Skin of body (tissue), 2 donors: ENCODE measurements around the gene RNU7-1. TPM values are rescaled to one million over a fixed set of nuclear protein-coding genes. Genes with fewer than 3 reads are reported as not detected.

ENCODE experiments used
- DNase-seq: peaks from one replicate; lab custom pipeline; 2025; lab: John Stamatoyannopoulos, UW
- total RNA-seq: library from RNA; depleted of rRNA; stranded (reverse); fragments of >200 nt; gene quantifications from one replicate; pipeline ENCODE4 v1.2.3, GENCODE V29; 2014

Gene RNU7-1
- total RNA-seq, 1 donor from 2014 or later = not detected

DNA sequence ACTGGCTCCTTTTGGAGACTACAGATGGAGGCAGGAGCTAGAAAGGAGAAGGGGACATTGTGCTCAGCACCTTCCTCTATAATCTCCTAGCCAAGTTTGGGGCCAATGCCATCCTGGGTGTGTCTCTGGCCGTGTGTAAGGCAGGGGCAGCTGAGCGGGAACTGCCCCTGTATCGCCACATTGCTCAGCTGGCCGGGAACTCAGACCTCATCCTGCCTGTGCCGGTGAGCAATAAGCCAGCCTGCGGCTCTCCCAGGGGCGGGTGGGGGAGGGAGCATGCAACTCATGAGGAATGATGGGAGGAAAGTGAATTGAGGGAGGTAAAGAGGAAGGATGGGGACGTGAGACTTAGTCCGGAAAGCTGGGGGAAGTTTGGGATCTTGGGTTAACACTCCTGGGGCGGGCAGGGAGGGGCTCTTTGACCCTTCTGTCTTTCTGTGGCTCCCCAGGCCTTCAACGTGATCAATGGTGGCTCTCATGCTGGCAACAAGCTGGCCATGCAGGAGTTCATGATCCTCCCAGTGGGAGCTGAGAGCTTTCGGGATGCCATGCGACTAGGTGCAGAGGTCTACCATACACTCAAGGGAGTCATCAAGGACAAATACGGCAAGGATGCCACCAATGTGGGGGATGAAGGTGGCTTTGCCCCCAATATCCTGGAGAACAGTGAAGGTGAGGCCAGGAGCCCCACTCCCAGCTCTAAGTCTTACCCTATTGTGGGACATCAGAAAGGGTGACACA, 26.0 kb upstream of the RNU7-1 start:
- no peak for DNase-seq

DNA sequence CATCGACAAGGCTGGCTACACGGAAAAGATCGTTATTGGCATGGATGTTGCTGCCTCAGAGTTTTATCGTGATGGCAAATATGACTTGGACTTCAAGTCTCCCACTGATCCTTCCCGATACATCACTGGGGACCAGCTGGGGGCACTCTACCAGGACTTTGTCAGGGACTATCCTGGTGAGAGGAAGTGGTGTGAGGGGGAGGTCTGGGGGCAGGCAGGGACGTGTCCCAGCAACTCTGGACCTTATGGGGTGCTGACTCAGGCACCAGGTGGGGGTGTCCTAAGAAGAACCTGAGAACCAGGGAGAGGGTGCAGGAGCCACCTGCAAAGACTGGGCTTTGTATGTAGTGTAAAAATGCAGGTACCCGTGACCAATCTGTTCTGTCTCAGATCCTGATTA, 24.0 kb upstream of the RNU7-1 start:
- DNase-seq = no peak

DNA sequence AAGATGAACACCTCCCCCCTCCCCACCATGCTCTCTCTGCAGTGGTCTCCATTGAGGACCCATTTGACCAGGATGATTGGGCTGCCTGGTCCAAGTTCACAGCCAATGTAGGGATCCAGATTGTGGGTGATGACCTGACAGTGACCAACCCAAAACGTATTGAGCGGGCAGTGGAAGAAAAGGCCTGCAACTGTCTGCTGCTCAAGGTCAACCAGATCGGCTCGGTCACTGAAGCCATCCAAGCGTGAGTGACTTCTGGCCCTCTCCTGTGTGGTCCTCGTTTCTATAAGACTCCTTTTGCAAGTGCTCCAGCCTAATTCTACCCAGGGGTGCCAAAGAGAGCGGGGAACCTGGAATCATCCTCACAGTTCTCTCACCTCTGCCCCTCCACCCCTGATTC, 22.1 kb upstream of the RNU7-1 start:
- no peak for DNase-seq

DNA sequence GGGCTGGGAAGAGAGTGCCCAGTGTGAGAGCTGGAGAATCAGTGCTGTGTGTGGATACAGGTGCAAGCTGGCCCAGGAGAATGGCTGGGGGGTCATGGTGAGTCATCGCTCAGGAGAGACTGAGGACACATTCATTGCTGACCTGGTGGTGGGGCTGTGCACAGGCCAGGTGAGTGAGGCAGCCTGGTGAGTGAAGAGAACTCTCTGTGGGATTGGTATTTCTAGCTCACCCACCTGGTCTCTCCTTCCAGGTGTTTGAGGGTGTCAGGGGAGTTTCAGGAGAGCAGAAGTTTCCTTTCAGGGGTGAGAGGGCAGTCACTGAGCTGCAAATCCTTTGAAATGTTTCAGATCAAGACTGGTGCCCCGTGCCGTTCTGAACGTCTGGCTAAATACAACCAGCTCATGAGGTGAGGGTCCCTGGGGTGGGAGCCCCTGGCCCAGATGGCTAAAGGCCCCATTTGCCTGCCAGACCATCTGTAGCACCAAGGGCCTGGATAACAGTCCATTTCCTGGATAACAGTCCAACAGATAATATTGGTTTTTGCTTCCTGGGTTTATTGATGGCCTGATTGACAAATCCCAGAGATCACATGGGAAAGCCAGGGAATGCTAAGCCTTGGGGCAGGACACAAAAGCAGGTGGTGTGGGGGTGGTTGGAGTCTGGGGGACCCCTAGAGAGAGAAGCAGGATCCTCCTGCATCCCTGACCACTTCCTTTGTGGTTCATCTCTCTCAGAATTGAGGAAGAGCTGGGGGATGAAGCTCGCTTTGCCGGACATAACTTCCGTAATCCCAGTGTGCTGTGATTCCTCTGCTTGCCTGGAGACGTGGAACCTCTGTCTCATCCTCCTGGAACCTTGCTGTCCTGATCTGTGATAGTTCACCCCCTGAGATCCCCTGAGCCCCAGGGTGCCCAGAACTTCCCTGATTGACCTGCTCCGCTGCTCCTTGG, 21.3 kb upstream of the RNU7-1 start:
- DNase-seq = no peak

DNA sequence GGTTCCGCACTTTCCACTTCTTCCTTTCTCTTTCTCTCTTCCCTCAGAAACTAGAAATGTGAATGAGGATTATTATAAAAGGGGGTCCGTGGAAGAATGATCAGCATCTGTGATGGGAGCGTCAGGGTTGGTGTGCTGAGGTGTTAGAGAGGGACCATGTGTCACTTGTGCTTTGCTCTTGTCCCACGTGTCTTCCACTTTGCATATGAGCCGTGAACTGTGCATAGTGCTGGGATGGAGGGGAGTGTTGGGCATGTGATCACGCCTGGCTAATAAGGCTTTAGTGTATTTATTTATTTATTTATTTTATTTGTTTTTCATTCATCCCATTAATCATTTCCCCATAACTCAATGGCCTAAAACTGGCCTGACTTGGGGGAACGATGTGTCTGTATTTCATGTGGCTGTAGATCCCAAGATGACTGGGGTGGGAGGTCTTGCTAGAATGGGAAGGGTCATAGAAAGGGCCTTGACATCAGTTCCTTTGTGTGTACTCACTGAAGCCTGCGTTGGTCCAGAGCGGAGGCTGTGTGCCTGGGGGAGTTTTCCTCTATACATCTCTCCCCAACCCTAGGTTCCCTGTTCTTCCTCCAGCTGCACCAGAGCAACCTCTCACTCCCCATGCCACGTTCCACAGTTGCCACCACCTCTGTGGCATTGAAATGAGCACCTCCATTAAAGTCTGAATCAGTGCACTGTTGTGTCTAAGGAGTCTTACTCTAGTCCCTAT, 20.4 kb upstream of the RNU7-1 start:
- no peak for DNase-seq

DNA sequence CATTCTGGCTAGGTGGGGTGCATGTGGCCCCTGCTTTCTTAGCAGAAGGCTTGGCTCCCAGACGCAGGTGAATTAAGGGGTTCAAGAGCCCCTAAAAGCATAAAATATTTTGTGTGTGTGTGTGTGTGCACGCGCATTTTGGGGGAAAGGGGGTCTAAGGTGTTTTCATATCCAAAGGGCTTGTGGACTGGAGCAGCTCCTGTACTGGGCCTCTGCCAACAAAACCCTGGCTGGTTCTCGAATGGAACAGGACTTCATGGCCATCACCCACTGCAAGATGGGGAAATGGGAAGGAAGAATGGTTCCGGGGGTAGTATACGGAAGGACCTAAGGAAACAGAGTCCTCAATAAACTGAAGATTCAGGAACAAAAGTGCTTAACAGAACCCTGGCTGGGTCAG, 19.8 kb upstream of the RNU7-1 start:
- no peak for DNase-seq

DNA sequence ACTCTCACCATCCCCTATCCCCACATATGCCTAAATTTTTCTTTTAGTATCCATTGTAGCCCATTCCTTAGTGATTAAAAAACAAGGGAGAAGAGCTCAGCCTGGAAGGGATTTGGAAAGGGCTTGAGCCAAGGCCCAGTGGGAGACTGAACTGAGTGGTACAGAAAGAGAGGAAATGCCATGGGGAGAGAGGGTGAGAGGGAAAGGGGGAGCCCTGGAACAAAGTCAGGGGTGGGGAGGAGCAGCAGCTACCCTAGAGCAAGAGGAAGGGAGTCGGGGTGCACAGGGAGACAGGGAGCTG, 18.4 kb upstream of the RNU7-1 start:
- DNase-seq = peak; percentile 69

DNA sequence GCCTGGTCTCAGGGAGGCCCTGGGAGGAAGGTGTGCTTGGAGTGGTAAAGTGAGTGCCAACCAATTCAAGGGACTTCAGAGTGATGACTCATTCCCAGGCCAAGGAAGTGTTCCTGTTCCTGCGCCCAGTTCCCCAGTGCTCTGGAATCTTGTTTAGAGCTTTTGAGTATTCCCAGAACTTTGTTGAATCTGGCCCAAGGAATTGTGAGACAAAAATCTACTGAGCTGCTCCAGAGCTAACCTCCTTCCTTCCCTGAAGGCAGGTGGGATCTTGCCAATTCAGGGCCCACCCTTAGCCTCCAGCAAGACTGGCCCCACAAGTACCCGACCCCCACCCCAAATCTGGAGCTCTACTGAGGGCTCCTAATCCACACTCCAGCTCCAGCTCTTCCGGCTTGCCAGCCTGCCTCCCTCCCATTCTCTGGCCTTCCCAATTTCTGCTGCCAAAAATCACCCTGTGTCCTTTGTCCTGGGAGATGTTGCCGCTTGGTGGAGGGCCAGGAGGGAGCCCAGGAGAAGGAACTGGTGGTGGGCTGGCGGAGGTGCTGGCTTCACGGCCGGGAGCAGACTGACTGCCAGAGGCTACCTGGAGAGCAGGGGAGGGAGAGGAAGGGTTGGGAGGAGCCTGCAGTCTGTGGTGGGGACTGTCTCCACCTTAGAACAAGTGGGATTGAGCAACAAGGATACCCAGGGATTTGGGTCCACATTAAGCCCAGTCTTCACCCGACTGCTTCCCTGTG, 17.9 kb upstream of the RNU7-1 start:
- peak; percentile 76 for DNase-seq

DNA sequence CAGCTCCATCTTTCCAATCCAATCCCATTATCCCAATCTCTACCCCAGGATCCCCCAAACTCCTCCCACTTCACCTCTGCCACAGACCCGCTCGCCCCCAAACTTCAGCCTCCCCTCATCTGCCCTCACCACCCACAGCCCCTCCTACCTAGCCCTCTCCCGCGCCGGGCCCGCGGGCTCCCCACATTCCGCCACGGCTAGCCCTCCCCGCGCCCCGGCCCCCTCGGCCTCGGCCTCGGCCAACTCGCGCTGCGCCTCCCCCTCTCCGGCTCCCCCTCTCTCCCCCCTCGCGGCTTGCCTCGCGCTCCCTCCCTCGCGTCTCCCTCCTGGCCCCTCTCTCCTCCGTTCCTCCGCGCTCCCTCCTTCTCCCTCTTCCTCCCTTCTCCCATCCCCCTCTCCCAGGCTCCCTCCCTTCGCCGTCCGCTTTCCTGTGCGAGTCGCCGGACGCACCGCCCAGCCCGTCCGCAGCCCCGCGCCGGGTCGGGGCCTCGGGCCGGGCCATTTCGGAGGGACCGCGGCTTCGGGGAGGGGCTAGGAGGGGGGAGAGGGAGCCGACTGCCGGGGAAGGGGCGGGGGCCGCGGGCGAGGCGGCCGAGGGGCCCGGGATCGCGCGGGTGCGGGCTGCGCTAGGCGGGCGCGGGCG, 16.1 kb upstream of the RNU7-1 start, which contains the start of gene ATN1:
Gene ATN1 (plus strand): TSS at position 581 of the 643 bp plus-strand sequence. CDS start 6,043 bp downstream, outside the sequence.
- DNase-seq = peak; percentile 74

DNA sequence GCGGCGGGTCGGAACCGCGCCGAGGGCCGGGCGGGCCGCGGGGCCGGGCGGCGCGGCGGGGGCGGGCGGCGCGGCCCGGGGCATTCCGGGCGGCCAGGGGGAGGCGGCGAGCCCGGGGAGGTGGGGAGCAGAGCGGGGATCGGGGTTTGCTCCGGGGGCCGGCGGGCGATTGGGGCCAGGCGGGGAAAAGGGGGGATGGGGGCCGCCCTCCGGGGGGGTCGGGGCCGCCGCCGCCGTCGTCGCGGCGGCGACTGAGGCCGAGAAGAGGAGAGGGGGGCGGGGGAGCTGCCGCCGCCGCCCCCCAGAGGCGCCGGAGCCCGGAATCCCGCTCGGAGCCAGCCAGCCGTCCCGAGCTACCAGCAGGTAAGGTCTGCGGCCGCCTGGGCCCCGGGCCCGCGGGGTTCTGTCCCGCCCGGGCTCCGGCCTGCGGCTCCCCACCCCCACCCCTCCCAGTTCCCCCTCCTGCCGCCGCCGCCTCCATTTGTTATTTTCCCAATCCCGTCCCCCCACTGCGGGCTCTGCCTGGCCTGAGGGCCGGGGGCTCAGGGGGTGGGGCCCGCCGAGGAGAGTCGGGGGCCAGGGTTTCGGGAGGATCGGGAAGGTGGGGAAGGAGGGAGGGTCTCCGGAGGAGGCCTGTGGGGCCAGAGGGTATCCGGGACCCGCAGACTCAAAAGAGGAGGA, 15.5 kb upstream of the RNU7-1 start:
- DNase-seq = no peak

DNA sequence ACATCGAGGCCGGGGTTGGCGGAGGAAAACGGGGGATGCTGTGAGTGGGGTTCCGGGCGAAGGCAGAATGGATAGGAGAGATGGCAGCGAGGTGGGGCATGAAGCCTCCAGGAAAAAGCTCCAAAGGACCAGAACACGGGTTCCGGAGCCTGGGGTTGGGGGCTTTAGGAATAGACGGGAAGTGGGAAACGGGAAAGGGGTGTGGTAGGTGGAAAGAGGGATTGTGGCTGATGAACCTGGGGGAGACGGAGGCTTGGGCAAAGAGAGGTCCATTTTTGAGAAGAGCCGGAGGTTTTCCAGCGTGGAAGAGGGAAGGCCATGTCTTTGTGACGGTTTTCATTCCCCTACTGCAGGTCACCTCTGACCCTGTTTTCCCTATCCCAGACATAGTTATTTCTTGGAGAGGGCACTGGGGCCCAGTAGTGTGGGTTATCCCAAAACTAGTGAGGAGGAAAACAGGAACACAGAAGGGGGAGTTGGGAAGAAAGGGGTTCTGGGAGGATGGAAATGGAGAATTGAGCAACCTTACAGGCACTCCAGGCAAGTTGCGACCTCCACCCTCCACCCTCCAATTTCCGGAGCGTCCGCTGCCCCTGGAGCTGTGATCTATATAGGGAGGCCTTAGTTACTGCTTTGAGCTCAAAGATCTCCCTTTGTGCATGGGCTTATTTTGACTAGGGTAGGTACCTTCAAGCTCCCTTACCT, 14.8 kb upstream of the RNU7-1 start:
- DNase-seq = no peak

DNA sequence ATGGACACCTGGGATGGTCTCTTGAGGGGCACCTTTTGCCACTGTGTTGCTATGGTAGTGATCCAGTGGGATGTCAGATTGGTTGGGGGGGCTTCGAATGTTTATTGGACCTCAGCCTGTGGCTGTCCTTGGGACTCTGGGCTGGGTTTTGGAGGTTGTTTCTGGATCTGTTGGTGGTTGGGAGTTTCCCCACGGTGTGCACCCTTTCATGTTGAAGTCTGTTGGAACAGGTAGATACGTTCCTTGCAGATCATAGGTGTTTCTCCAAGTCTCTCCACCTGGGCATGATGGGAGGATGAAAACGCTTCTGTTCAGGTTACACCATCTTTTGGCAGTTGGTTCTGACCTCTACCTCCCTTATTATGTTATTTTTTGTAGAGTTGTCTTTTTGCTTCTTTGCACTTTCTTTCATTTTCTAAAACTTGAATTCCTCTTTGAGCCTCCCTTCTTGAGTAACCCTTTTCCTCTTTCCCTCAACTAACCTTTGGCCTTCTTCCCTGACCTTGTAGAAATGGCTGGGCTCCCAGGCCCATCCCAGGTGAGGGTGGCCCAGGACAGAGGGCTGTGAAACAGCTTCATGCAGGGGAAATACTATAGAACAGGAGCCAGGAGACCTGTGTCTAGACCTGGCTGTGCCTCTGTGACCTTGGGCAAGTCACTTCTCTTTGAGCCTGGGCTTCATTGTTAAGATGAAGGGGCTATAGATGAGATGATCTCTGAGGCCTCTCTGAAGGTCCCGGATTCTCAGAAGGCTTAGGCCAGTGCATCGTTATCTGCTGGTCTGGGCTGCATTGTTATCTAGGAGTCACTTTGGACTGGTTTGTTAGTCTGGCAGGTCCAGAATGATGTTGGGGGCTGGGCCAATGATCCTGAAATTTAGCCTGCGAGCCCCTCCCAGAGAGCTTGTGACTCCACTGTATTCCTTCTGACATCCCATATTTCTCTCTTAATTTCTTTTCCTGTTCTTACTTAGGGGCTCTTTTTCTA, 13.9 kb upstream of the RNU7-1 start:
- DNase-seq = no peak

DNA sequence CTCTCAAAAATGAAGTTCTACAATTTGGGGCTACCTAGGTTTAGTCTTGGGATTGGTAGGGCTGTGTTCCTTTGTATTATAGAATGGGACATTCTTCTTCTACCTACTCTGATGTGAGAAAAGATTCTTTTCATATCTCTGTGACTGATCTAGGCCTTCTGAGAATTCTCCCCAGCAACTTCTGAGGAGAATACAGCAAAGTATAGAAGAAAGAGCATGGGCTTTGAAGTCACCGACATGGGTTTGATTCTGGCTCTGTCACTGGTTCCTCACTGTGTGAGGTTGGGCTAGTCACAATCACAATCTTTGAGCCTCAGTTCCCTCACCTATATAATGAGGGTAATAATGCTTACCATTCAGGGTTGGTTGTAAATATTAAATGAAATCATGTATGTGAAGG, 10.8 kb upstream of the RNU7-1 start:
- no peak for DNase-seq

DNA sequence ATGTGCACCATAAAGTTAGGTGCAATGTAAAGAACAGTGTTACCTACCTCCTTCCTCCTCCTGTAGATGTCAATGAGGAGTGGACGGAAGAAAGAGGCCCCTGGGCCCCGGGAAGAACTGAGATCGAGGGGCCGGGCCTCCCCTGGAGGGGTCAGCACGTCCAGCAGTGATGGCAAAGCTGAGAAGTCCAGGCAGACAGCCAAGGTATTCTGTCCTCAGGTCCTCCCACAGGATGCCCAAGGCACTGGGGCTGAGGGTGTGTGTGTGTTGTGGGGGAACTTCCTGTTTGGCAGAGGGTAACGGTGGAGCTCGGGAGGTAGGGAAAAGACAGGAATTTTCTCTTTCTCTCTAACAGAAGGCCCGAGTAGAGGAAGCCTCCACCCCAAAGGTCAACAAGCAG, 9.5 kb upstream of the RNU7-1 start:
- DNase-seq = no peak

DNA sequence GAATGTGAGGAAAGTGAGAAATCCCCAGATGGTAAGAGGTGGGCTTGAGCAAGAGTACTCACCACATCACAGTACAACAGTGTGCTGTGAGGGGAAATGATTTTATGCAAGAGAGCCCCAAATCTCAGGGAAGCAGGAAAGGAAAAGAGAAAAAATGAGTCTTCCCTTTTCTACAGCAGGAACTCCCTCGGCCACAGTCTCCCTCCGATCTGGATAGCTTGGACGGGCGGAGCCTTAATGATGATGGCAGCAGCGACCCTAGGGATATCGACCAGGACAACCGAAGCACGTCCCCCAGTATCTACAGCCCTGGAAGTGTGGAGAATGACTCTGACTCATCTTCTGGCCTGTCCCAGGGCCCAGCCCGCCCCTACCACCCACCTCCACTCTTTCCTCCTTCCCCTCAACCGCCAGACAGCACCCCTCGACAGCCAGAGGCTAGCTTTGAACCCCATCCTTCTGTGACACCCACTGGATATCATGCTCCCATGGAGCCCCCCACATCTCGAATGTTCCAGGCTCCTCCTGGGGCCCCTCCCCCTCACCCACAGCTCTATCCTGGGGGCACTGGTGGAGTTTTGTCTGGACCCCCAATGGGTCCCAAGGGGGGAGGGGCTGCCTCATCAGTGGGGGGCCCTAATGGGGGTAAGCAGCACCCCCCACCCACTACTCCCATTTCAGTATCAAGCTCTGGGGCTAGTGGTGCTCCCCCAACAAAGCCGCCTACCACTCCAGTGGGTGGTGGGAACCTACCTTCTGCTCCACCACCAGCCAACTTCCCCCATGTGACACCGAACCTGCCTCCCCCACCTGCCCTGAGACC, 8.0 kb upstream of the RNU7-1 start:
- DNase-seq = no peak

DNA sequence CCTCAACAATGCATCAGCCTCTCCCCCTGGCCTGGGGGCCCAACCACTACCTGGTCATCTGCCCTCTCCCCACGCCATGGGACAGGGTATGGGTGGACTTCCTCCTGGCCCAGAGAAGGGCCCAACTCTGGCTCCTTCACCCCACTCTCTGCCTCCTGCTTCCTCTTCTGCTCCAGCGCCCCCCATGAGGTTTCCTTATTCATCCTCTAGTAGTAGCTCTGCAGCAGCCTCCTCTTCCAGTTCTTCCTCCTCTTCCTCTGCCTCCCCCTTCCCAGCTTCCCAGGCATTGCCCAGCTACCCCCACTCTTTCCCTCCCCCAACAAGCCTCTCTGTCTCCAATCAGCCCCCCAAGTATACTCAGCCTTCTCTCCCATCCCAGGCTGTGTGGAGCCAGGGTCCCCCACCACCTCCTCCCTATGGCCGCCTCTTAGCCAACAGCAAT, 7.4 kb upstream of the RNU7-1 start:
- DNase-seq = no peak
